AG08396 (cell line): ENCODE data around the gene GPRASP1.
"Not testable (repeated sequence)": the region's sequence is repeated elsewhere in the genome, so short reads cannot be mapped to it uniquely, and the experiment has no call there.

Experiments used
- DNase-seq: peaks from one replicate; pipeline ENCODE4 v3.0.0; 2012; ENCODE audit warnings: low spot score, mixed read lengths

Gene GPRASP1, protein sequence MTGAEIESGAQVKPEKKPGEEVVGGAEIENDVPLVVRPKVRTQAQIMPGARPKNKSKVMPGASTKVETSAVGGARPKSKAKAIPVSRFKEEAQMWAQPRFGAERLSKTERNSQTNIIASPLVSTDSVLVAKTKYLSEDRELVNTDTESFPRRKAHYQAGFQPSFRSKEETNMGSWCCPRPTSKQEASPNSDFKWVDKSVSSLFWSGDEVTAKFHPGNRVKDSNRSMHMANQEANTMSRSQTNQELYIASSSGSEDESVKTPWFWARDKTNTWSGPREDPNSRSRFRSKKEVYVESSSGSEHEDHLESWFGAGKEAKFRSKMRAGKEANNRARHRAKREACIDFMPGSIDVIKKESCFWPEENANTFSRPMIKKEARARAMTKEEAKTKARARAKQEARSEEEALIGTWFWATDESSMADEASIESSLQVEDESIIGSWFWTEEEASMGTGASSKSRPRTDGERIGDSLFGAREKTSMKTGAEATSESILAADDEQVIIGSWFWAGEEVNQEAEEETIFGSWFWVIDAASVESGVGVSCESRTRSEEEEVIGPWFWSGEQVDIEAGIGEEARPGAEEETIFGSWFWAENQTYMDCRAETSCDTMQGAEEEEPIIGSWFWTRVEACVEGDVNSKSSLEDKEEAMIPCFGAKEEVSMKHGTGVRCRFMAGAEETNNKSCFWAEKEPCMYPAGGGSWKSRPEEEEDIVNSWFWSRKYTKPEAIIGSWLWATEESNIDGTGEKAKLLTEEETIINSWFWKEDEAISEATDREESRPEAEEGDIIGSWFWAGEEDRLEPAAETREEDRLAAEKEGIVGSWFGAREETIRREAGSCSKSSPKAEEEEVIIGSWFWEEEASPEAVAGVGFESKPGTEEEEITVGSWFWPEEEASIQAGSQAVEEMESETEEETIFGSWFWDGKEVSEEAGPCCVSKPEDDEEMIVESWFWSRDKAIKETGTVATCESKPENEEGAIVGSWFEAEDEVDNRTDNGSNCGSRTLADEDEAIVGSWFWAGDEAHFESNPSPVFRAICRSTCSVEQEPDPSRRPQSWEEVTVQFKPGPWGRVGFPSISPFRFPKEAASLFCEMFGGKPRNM (N-terminal part only)

DNA sequence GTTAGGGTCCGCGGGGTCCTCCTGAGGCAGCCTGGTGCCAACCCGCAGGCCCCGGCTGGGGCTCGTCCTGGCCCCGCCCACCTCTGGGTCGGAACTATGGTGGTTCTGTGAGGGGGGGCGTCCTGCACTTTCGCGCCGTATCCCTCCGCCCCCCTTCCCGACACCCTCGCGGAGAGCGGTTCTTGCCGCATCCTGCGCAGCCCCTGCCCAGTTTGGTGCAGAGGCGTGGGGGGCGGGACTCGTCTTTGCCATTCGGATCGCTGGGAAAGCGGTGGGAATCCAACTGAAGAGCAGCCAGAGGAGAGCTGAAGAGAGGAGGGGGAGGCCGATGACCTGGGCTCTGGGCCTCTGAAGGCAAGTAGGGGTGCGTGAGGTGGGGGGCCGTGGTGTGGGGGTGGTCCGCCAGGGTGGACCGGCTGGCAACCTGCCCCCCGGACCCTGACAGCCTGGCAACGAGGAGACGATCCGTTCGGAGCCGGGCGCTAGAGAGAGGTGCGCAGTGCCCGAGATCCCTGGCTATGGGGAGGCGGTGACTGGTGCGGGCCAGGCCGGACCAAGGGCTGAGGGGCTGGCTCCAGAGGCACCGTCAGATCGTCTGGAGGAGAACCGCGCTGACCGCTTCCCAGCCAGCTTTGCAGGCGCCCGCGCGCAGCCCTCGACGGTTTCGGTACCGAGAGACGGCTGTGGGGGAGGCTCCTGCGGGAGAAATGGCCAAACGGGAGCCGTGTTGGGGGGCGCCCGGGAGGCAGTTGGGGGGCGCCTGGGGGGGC lies at the start of gene GPRASP1:
GPRASP1 (plus strand) TSS at position 242 of the 770 bp plus-strand sequence. CDS start 2,431 bp downstream, outside the sequence.
- peak; percentile 48 for DNase-seq

DNA sequence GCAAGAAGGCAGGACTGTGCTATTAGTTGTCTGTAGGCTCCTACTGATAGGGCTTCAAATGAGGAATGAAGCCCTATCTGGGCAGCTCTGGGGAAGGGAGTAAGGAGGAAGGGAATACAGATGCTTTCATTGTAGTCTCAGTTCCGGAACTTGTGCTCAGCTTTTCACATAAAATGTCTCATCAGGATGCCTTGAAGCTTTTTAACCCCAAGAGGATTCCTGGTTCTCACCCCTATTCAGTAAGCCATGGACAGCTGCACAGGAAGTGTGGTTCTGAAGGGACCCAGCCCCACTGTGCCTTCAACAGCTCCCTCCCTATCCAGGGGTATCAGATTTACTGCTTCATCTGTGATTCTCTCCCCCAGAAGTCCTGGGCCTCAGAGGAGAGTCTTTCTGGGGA lies 47.0 kb upstream of the GPRASP1 start:
- DNase-seq = no peak

DNA sequence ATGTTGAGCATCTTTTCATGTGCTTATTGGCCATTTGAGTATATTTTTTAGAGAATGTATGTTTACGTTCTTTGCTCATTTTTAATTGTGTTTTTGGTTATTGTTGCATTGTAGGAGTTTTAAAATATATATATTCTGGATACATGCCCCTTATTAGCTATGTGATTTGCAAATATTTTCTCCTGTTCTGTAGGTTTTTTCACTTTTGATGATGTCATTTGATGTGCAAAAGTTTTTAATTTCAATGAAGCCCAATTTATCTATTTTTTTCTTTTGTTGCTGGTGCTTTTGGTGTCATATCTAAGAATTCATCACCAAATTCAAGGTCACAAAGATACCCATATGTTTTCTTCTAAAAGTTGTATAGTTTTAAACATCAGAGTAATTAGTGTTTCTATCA lies 45.2 kb upstream of the GPRASP1 start:
- DNase-seq = no peak

DNA sequence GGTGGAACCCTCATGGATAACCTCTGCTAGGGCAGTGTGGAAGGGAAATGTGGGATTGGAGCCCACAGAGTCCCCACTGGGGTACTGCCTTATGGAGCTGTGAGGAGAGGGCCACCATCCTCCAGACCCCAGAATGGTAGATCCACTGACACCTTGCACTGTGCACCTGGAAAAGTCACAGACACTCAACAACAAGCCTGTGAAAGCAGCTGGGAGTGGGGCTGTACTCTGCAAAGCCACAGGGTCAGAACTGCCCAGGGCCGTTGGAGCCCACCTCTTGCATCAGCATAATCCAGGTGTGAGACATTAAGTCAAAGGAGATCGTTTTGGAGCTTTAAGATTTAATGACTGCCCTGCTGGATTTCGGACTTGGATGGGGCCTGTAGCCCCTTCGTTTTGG lies 40.4 kb upstream of the GPRASP1 start:
- DNase-seq = no peak

DNA sequence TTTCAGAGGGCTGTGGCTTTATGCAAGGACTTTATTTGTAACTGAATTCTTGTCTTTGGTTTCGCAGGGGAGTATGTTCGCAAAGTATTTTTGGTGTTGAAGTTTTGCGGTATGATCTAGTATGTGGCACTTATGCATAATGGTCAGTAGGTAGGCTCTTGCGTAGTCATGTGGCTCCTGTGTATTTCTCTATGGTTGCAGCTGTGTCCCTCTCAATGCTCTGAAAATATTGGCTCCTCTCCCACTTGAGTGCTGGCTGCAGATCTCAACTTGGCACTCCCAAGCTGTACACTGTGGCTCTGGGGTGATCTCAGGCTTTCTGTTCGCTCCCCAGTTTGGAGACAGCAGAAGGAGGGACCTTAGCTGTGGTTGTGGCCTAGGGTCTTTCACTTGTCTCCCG lies 27.2 kb upstream of the GPRASP1 start:
- no peak for DNase-seq

DNA sequence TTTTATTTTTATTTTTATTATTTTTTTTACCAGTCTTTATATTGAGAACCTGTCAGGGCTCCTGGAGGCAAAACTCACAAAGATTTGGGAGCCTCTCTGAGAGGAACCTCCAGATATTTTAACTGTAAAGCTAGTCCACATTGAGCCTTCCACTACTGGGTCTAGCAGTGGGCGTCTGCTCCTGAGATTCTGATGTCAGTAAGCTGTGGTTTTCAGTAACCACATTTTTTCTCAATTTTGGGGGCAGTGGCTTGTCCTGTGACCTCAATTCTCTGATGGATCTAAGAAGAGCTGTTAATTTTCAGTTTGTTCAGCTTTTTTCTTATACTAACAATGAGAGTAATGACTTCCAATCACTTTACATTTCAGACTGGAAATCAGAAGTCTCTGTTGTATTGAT lies 23.6 kb upstream of the GPRASP1 start:
- DNase-seq = no peak

DNA sequence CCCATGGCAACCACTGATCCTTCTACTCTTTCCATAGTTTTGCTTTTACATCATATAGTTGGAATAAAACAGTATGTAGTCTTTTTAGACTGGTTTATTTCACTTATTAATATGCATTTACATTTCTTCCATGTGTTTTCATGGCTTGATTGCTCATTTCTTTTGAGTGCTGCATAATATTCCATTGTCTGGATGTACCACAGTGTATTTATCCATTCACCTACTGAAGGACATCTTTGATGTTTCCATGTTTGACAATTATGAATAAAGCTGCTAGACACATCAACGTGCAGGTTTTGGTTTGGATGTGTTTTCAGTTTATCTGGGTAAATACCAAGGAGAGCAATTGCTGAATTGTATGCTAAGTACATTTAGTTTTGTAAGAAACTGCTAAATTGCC lies 13.7 kb upstream of the GPRASP1 start:
- DNase-seq = no peak

DNA sequence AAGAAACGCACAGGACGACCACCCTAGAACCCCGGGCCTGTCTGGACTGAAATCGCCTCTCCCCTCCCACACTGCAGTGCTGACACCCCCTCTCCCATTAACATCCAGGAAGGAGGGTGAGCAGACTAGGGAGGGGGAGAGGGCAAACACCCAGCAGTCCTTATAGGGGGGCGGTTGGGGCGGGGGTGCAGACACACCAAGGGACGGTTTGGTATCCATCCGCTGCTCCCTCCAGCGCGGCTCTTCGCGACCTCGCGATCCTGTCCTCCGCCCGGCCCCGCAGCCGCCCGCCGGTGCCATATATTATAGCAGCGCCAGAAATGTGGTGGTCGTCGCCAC lies 411 bp upstream of the GPRASP1 start:
- no peak for DNase-seq

DNA sequence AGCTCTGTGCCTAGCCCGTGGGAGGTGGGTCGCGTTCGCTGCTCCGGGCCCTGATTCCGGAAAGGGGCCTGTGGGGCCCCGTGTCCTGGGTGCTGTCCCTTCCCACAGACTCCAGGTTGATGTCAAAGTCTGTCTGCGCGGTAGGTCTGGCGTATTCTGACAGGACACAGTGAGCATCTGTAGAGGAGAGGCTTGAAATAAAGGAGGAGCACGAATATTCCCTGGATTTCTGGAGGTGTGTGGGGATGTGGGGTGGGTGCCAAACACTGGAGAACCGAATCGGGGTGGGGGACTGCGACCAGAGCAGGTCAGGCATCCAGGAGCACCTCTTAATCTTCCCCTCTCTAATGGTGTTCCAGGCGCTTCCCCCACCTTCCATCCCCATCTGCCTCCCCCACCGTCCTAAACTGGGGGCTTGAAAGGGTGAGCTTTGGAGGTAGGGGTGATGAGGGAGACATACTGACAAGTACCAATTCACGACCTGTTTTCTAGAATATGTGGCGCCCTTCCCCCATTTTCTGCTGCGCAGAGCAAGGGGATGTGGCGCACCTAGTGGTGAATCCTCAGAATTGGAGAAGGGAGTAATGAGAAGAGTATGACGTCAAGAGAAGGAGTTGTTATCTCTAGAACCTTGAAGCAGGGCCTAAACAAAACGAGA lies 877 bp downstream of the GPRASP1 start:
- DNase-seq = peak; percentile 36

DNA sequence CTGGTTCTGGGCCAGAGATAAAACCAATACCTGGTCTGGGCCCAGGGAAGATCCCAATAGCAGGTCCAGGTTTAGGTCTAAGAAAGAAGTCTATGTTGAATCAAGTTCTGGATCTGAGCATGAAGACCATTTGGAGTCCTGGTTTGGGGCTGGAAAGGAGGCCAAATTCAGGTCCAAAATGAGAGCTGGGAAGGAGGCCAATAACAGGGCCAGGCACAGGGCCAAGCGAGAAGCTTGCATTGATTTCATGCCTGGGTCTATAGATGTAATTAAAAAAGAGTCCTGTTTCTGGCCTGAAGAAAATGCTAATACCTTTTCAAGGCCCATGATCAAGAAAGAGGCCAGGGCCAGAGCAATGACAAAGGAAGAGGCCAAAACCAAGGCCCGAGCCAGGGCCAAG lies 3.4 kb downstream of the GPRASP1 start:
- DNase-seq = no peak

DNA sequence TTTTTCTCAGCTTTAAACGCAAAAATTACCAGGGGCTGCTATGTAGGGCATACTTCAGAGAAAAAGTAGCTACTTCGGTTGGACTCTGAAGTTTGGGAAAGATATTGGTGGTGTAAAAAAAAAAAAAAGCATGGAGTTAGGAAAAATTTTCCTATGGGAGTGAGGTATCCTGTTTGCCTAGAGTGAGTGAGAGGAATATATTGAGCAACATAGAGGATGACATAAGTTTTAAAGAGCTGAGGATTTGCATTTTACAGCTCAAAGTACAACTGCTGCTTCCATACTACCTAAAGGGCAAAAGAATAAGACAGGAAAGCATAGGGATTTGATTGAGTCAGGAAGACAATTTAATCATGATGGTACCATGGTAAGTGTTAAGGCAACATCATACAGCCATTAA lies 7.3 kb downstream of the GPRASP1 start:
- DNase-seq = no peak

DNA sequence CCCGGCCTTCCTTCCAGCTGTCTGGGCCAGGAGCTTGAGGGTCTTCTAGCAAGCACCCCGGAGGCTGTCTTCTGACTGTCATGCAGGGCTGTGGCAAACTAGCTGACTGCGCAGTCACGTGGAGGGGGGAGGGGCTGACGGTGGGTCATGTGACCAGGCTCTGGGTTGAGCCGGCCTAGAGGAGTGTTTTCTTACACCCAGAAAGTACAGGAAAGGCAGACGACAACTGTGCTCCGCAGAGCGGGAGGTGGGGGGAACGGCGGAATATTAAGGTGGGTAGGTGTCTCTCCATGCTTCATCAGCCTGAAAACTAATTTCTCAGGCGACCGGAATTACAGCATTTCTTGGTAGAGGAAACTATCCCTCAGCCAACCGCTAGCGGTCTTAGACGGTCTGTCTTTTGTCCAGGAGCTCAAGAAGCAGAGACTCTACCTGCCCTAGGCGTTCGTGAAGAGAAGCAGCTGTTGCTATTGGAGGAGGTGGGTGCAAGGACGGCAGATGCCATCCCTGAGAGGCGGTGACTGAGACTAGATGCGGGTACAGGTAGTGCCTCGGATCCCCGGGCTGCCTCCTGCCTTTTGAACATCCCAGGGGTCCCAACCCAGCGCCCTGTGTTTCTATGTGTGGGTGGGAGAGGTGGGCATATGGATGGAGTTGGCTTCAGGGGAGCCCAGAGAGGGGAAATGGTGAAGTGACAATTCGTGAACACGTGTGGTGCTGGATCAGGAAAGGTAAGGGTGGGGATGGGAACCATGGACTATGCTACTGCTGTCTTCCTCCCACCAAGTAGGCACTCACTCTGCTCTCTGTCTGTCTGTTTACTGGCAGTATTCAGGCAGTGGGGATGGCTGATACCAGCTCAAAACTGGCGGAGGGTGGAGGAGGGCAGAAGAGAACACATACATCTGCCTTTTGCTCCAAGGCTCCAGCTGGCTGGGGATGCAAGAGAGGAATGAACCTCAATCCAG lies 8.8 kb downstream of the GPRASP1 start:
- peak; percentile 77 for DNase-seq

DNA sequence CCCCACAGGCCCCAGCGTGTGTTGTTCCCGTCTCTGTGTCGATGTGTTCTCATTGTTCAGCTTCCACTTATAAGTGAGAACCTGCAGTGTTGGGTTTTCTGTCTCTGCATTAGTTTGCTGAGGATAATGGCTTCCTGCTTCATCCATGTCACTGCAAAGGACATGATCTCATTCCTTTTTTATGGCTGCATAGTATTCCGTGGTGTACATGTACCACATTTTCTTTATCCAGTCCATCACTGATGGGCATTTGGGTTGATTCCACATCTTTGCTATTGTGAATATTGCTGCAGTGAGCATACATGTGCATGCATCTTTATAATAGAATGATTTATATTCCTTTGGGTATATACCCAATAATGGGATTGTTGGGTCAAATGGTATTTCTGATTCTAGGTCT lies 12.5 kb downstream of the GPRASP1 start:
- DNase-seq = not testable (repeated sequence)

DNA sequence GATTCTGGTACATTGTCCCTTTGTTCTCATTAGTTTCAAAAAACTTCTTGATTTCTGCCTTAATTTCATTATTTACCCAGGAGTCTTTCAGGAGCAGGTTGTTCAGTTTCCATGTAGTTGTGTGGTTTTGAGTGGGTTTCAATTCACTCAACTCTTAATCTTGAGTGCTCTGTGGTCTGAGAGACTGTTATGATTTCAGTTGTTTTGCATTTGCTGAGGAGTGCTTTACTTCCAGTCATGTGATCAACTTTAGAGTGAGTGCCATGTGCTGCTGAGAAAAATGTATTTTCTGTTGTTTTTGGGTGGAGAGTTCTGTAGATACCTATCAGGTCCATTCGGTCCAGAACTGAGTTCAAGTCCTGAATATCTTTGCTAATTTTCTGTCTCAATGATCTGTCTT lies 15.8 kb downstream of the GPRASP1 start:
- DNase-seq = not testable (repeated sequence)

DNA sequence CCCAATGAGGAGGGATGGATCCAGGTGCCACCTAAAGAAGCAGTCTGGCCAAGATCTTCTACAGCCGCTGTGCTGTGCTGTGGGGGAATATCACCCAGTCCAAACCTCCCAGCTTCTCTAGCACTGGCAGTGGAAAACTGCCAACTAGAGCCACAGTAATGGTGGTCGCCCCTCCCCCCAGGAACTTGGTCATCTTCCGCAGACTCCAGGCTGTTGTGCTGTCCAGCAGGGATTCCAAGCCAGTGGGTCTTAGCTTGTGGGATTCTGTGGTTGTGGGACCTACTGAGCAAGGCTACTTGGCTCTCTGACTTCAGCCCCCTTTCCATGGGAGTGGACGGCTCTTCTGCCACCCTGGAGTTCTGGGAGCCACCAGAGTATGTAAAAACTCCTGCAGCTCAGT lies 18.2 kb downstream of the GPRASP1 start:
- DNase-seq = no peak

DNA sequence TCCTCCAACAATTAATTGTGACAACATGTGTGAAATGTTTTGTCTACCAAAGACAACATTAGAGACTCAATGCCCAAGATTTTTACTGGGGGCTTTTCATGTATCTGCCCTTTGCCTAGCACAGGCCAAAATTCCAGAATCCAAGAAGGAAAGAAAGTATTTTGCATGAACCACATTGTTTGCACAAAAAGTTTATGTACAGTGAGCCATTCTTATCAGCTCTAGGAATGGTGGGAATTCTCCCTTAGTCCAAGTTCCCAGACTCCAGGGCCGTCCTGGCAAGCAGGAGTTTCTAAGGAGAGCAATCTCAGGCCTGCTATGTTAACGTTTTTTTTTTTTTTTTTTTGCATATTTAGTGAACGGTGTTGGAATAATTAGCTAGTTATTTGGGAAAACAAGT lies 21.6 kb downstream of the GPRASP1 start:
- no peak for DNase-seq

DNA sequence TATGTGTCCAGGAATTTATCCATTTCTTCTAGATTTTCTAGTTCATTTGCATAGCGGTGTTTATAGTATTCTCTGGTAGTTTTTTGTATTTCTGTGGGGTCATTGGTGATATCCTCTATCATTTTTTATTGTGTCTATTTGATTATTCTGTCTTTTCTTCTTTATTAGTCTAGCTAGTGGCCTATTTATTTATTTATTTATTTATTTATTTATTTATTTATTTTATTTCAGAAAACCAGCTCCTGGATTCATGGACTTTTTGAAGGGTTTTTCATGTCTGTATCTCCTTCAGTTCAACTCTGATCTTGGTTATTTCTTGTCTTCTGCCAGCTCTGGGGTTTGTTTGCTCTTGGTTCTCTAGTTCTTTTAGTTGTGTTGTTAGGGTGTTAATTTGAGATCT lies 26.2 kb downstream of the GPRASP1 start:
- DNase-seq = not testable (repeated sequence)

DNA sequence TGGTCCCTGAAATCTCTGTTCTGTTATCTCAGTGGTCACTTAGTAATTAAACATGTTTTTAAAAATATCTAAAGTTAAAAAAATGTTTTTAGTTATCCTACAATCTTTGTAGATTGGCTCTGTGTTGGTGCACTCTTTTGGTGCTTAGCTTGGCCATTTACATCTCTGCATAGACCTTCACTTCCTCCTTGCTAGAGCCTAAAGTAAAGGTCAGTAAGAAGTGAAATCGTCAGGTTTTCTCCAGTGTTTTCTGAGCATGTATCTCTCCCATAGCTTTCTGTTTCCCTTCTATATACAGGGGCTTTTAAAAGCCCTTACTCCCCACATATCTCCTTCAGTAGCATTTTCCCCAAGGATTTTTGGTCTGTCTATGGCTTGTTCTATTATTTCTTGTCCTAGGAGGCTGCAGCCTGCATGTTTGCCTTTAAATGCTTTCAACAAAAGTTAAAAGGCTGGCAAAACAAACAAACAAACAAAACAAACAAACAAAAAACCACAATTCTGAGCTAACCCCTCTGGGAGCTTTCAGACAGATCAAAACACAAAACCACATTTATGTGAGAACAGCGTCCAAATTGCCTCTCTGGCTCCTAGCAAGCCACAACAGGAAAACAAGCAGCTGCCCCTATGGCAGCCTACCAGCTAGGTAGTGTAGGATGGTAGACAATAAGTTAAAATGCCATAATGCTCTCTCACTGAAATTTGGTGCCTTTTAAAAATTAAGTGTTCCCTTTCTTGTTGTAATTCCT lies 33.7 kb downstream of the GPRASP1 start:
- no peak for DNase-seq

DNA sequence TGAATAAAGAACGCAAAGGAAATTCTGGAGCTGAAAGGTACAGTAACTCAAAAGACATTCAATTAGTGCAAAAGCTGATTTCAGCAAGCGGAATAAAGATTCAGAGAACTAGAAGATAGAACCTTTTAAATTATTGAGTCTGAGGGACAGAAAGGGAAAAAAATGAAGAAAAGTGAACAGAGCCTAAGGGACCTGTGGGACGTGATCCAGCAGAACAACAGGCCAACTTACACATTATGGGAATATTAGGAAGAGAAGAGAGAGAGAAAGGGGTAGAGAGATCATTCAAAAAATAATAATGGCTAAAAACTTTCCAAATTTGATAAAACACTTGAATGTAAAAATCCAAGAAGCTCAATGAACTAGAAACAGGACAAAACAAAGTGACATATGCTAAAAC lies 43.5 kb downstream of the GPRASP1 start:
- DNase-seq = no peak

DNA sequence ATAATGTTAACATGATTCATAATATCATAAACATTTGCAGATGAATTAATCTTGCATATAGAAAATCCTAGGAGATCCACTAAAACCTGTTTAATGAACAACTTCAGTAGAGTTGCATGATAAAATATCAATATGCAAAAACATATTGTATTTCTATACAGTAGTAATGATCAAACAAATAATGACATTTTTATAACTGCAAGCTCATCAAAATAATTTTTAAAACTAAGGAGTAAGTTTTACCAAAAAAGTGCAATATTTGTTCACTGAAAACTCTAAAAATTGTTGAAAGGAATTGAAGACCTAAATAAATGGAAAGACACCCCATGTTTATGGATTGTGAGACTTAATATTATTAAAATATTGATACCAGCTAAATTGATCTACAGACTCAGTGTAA lies 45.0 kb downstream of the GPRASP1 start:
- DNase-seq = no peak
